Brain microvascular endothelial cell (primary cell): ENCODE measurements around the gene ANAPC15.
"Not testable (repeated sequence)": the region's sequence is repeated elsewhere in the genome, so short reads cannot be mapped to it uniquely, and the experiment has no call there.

Experiments
- DNase-seq: peaks from one replicate; pipeline ENCODE4 v3.0.0-alpha.2; 2020
- H3K27ac ChIP-seq: fragments of 250-450 bp; sonication (Bioruptor Pico); 2 replicates; pipeline ENCODE4 v1.5.1; 2020; ENCODE audit warnings: mild to moderate bottlenecking, moderate library complexity
- H3K27me3 ChIP-seq: fragments of 250-450 bp; sonication (Bioruptor Pico); replicated peaks from 2 replicates; pipeline ENCODE4 v1.5.1; 2020; ENCODE audit warnings: mild to moderate bottlenecking
- H3K36me3 ChIP-seq: fragments of 250-450 bp; sonication (Bioruptor Pico); replicated peaks from 2 replicates; pipeline ENCODE4 v1.5.1; 2020; ENCODE audit warnings: mild to moderate bottlenecking
- H3K4me3 ChIP-seq: 2 replicates; pipeline ENCODE4 v1.5.1; 2011; ENCODE audit warnings: low read depth, mild to moderate bottlenecking, control low read depth, low read length, moderate library complexity
- in situ Hi-C: cut with HindIII; loops from 2 replicates; pipeline ENCODE4 v1.10.0; 2017; ENCODE audit warnings: low sequenced_read_pairs, low pct_ligation_motif_present
- TF ChIP-seq, protein P1 (sequence below): IDR thresholded peaks from 2 replicates; pipeline ENCODE4 v1.5.1; 2011; ENCODE audit warnings: low read depth, mild to moderate bottlenecking, moderate library complexity, low read length, control low read depth, inconsistent platforms; ENCODE audit errors: missing control alignments

Gene ANAPC15

DNA sequence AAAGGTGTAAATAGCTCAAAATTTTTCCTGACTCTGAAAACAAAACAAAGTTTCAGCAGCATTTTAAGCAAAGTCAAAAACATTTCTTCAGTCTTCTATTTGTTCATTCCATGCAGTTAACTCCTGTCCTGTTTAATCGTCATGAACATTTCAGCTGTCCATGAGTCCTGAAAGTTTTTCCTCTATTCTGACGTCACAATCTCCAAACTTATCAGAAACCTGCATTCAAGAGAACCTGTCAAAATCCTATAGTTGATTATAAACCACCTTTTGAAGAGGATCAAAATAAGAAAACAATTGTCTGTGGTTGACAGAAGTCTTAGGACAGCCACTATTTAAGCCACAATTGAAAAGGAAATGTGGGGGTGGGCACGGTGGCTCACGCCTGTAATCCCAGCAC lies 38.4 kb upstream of the ANAPC15 start:
- no peak for DNase-seq
- no peak overlapping the region for H3K4me3 ChIP-seq
- H3K27ac ChIP-seq = no peak overlapping the region
- no peaks in the 10 kb centered on the region for H3K36me3 ChIP-seq
- in situ Hi-C loops = no loop called here
- TF ChIP-seq, protein P1, sequence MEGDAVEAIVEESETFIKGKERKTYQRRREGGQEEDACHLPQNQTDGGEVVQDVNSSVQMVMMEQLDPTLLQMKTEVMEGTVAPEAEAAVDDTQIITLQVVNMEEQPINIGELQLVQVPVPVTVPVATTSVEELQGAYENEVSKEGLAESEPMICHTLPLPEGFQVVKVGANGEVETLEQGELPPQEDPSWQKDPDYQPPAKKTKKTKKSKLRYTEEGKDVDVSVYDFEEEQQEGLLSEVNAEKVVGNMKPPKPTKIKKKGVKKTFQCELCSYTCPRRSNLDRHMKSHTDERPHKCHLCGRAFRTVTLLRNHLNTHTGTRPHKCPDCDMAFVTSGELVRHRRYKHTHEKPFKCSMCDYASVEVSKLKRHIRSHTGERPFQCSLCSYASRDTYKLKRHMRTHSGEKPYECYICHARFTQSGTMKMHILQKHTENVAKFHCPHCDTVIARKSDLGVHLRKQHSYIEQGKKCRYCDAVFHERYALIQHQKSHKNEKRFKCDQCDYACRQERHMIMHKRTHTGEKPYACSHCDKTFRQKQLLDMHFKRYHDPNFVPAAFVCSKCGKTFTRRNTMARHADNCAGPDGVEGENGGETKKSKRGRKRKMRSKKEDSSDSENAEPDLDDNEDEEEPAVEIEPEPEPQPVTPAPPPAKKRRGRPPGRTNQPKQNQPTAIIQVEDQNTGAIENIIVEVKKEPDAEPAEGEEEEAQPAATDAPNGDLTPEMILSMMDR = no peak
- no peaks in the 10 kb centered on the region for H3K27me3 ChIP-seq

DNA sequence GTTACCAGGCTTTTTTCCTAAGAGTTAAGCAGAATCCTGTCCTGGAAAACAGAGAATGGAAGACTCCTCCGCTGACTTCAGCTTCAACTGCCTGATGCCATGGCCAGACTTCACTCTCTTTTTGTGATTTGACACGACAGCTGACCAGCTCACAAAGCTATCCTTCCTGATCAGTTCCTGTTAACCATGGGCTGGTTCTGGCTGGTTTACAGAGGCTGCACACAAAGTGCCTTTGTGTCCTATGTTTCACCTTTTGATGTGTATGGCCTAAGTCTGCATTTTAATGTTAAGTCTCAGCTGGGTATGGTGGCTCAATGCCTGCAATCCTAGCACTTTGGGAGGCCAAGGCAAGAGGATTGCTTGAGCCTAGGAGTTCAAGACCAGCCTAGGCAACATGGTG lies 34.1 kb upstream of the ANAPC15 start:
- TF ChIP-seq, protein P1 = no peak
- no peak overlapping the region for H3K4me3 ChIP-seq
- no peak overlapping the region for H3K27ac ChIP-seq
- in situ Hi-C loops = no loop called here
- no peak for DNase-seq
- no peaks in the 10 kb centered on the region for H3K27me3 ChIP-seq
- no peaks in the 10 kb centered on the region for H3K36me3 ChIP-seq

DNA sequence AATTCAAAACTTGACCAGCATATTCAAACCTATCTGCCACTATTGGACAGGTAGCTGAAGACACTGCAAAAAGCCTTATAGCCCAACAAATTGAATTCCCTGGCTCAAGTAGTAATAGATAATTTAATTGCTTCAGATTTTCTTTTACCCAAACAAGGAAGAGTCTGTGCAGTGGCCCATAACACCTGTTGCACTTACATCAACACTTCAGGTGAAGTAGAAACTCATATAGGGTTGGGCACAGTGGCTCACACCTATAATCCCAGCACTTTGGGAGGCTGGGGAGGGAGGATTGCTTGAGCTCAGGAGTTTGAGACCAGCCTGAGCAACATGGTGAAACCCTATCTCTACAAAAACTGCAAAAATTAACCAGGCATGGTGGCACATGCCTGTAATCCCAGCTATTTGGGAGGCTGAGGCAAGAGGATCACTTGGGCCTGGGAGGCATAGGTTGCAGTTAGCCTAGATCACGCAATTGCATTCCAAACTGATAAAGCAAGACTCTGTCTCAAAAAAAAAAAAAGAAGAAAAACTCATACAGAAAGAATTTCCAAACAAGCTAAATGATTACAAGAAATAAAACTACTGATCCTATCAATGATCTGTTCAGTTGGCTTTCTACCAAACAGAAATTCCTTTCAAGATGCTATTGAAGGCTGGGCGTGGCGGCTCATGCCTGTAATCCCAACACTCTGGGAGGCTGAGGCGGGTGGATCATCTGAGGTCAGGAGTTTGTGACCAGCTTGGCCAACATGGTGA lies 32.5 kb upstream of the ANAPC15 start:
- Histone ChIP-seq H3K36me3 (no peaks in the 10 kb centered on the region), H3K27me3 (no peaks in the 10 kb centered on the region), H3K4me3 (no peak overlapping the region), H3K27ac (peak overlapping the region; percentile 37)
- in situ Hi-C loops = no loop called here
- TF ChIP-seq, protein P1 = no peak
- DNase-seq = peak; percentile 26

DNA sequence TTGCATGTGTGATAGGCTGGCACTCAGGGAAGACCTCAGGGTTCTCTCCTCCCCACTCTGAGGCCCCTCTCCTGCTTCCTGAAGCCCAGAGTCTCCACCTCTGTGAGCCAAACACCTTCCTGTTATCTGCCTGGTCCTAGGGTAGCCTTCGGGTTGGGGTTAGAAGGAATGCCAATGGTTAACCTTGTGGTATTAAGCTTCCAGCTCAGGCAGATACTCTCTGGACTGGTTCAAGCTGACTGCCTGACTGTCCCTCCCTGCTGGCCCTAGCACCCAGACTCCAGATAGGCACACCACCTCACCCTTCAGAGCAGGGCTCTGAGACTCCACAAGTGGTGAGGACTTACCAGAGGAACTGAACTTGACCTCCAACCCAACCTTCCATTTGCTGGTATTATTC lies 30.0 kb upstream of the ANAPC15 start:
- H3K36me3 ChIP-seq, DNase-seq, H3K27ac ChIP-seq, H3K4me3 ChIP-seq, H3K27me3 ChIP-seq, in situ Hi-C loops: not testable (repeated sequence)

DNA sequence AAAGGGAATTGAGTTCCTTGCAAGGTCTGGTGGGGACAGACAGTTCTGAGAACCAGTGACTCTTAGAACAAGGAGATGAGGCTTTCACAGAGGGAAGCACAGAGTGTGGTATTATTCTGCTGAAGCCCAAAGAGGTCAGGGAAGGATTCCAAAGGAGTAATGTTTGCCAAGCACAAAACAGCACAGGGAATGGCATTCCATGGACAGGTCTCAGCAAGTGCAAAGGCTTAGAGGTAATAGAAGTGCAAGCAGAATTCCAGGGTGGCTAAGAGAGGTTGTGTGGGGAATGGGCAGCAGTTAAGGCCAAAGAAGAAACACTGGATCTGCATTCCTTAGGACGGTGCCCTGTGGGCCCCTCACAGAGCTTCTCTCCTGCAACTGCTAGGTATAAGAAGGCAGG lies 29.6 kb upstream of the ANAPC15 start:
- H3K27ac ChIP-seq, H3K27me3 ChIP-seq, H3K36me3 ChIP-seq, H3K4me3 ChIP-seq, DNase-seq, in situ Hi-C loops: not testable (repeated sequence)

DNA sequence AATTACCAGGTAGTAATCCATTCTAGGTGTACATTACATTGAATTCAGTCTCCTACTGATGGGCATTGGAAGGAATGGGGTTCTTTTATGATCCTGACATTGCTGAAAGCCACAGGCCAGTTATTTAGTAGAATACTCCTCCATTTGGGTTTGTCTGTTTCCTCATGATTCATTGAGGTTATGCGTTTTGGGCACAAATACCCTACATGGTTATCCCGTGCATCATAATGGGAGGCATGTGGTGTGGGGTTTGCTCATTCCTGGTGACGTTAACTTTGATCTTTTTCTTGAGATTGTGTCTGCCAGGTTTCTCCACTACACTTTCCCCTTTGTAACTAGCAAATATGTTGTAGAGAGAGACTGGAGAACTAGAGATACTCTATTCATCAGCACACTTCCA lies 28.6 kb upstream of the ANAPC15 start:
- Histone ChIP-seq H3K27ac (no peak overlapping the region), H3K27me3 (no peaks in the 10 kb centered on the region), H3K36me3 (no peaks in the 10 kb centered on the region), H3K4me3 (no peak overlapping the region)
- in situ Hi-C loops = no loop called here
- peak; percentile 83 for DNase-seq
- TF ChIP-seq, protein P1 = no peak

DNA sequence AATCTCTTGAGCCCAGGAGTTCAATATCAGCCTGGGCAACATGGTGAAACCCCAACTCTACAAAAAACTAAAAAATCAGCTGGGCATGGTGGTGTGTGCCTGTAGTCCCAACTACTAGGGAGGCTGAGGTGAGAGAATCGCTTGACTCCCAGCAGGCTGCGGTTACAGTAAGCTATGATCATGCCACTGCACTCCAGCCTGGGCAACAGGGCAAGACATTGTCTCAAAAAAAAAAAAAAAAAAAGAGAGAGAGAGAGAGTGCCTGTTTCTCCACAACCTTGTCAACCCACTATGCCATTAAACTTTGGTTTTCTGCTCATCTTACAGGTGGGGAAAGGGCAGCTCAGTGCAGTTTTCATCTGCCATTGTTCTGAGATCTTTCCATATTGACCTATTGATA lies 28.2 kb upstream of the ANAPC15 start:
- no peak for DNase-seq
- in situ Hi-C loops = no loop called here
- Histone ChIP-seq H3K36me3 (no peaks in the 10 kb centered on the region), H3K27me3 (no peaks in the 10 kb centered on the region), H3K4me3 (no peak overlapping the region), H3K27ac (no peak overlapping the region)
- TF ChIP-seq, protein P1 = no peak
